ENCODE data around the gene DMAC2L. TPM values are rescaled to one million over a fixed set of nuclear protein-coding genes. Genes with fewer than 3 reads are reported as not detected.

The DMAC2L gene
- total RNA-seq = 10 to 100 TPM; 16.5 to 19.1 (median 17.4) TPM

GRCh38 chr14:50311972-50312733 lies at the start of gene DMAC2L, which contains the start of gene L2HGDH:
Gene DMAC2L, plus strand, starts transcription at chr14:50312324. Its CDS starts 9,164 bp downstream, at chr14:50321488.
Gene L2HGDH, minus strand, starts transcription at chr14:50312229. Its CDS starts 79 bp downstream, at chr14:50312150.
- TF ChIP-seq CTCF (IDR thresholded peaks at IDR 0.05) = no peak
- ATAC-seq (ENCODE audit: low FRiP score) (peak; percentile 99), DNase-seq (ENCODE audit: low spot score) (peak; percentile 60)

- no peak for TF ChIP-seq CTCF (IDR thresholded peaks at IDR 0.05)
- ATAC-seq (ENCODE audit: low FRiP score) = no peak
- no peak for DNase-seq (ENCODE audit: low spot score)
Observed at GRCh38 chr14:50262865-50263264, 49.3 kb upstream of the DMAC2L start.

- ATAC-seq (ENCODE audit: low FRiP score) (no peak), DNase-seq (ENCODE audit: low spot score) (no peak)
- TF ChIP-seq CTCF (IDR thresholded peaks at IDR 0.05) = no peak
Observed at GRCh38 chr14:50263321-50263720, 48.8 kb upstream of the DMAC2L start.

- ATAC-seq (ENCODE audit: low FRiP score) (no peak), DNase-seq (ENCODE audit: low spot score) (no peak)
- TF ChIP-seq CTCF (IDR thresholded peaks at IDR 0.05) = no peak
Observed at GRCh38 chr14:50265029-50265428, 47.1 kb upstream of the DMAC2L start.

- DNase-seq (ENCODE audit: low spot score) = no peak
- TF ChIP-seq CTCF (IDR thresholded peaks at IDR 0.05) = no peak
- ATAC-seq (ENCODE audit: low FRiP score) = no peak
Observed at GRCh38 chr14:50270932-50271331, 41.2 kb upstream of the DMAC2L start.

GRCh38 chr14:50272498-50272897 lies 39.6 kb upstream of the DMAC2L start:
- no peak for TF ChIP-seq CTCF (IDR thresholded peaks at IDR 0.05)
- no peak for ATAC-seq (ENCODE audit: low FRiP score)
- no peak for DNase-seq (ENCODE audit: low spot score)

- TF ChIP-seq CTCF (IDR thresholded peaks at IDR 0.05) = no peak
- DNase-seq (ENCODE audit: low spot score) (no peak), ATAC-seq (ENCODE audit: low FRiP score) (no peak)
Observed at GRCh38 chr14:50285861-50286260, 26.3 kb upstream of the DMAC2L start.
